ENCODE measurements around the gene HOXA4.

Gene HOXA4

DNA sequence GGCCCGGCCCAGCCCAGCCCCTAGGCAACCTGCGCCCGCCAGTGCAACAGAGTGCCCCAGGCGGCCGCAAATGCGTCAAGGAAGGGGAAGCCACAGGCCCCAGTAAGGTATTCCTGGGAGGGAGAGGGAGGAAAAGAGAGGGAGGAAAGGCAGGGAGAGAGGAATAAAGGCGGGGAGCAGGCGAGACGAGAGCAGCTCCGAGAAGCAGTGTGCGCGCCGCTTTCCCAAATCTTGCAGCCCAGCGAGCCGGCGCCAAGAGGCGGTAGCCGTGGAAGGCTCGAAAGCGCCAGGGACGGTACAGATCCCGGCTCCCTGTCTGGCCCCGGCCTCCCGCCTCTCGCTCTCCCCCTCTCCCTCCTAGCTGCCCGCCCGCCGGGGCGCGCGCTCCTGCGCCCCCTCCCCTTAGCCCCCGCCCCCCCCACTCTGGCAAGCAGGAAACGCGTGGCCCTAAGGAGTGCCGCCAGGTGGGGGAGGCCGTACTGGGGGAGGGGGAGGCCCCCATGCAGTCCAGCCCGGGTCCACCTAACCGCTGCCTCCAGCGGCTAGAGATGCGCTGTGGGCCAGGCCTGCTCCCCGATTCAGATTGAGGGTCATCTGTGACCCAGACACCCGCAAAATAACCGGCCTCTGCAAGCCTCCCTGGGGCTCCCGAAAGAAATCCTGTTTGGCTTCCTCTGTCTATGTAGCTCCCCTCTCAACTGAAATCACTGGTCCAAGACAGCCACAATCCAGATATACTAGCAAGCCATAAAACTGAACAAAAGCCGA is 39.3 kb upstream of the HOXA4 start:
- DNase-seq: no peak

- no peak for DNase-seq
These were observed 37.8 kb upstream of the HOXA4 start for GRCh38 chr7:27168265-27168947.

DNA sequence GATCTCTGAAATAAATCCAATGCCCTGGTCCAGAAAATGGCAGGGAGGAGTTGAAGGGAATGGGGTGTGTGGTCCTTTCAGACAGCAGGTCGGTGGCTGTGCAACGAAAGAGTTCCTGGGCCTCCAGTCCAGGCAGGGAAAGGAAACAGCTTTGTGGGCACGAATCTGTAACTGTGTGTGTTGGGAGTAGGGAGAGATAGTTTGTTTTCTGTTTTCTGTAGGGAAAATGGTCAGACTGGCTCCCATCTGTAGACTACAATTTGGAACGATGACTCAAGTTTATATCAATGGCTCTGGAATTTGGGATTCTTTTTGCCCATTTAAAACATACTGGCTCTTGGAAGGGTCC is 37.3 kb upstream of the HOXA4 start:
- DNase-seq: no peak

- no peak for DNase-seq
These were observed 36.3 kb upstream of the HOXA4 start for GRCh38 chr7:27166531-27167505.

DNA sequence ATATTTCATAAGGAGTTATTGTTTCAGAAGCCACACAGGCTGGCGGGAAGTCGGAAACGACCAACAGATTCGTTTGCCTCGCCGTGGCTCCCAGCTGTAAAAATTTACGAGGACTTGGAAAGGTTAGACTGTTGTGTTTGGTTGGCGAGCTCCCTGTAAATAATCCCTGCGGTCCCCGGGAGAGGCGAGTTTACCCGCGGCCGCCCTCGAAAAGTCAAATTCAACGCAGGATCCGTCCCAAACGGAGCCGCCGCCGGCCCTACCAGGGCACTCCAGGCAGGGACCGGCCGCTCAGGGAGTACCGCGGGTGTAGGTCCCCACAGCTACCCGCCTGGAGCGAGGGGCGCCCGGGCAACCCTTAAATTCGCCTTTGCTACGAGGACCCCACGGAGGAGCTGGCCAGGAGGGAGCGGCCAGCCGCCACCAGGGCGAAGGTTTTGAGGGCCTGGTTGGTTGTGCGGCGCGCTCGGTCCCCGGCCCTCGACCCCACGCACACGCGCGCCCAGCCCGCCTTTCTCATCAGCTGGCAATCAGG is 35.5 kb upstream of the HOXA4 start:
- DNase-seq: no peak

- no peak for DNase-seq
These were observed 34.8 kb upstream of the HOXA4 start, which contains the start of gene HOXA9 for GRCh38 chr7:27165089-27165995. Gene HOXA9 (minus strand): TSS chr7:27165537. CDS start chr7:27165457, 80 bp downstream.

GRCh38 chr7:27164367-27165088 is 34.0 kb upstream of the HOXA4 start:
- DNase-seq: no peak

DNA sequence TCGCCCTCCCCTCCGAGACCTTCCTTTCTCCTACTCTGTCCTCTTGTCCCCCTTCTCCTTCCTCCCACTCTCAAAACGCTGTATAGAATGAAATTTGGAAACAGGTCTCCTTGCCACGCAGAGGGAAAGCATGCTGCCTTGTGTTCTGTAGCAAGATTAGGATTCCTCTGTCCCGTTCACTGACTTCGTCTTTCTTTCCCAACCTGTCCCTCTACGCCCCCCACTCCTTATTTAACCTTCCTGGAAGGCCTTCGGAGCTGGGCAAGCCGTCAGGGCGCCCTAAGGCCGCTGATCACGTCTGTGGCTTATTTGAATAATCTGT is 33.4 kb upstream of the HOXA4 start:
- no peak for DNase-seq

DNA sequence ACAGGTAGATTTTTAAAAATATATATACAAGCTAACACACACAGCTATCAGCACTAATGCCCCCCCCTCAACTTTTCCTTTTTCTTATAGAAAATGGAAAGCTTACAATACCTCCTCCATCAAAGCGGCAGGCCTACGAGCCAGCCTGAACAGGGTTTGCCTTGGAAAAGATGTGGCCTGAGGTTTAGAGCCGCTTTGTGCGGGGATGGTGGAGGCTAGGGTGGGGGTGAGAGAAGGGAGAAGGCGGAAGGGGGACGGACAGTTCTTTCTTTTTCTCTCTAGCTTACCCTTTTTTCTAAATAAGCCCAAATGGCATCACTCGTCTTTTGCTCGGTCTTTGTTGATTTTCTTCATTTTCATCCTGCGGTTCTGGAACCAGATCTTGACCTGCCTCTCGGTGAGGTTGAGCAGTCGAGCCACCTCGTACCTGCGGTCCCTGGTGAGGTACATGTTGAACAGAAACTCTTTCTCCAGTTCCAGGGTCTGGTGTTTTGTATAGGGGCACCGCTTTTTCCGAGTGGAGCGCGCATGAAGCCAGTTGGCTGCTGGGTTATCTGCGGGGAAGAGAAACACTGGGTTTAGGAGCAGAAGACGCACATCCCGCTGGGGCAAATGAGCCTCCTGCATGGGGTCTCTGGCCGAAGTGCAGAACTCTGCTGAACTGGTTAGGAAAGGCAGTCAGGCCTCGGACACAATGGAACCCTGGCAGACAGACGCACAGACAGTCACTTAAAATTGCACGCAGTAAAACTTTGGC is 32.9 kb upstream of the HOXA4 start:
- DNase-seq: no peak

- no peak for DNase-seq
These were observed 32.2 kb upstream of the HOXA4 start for GRCh38 chr7:27162561-27163287.

GRCh38 chr7:27161721-27162560 is 31.4 kb upstream of the HOXA4 start:
- DNase-seq: no peak

DNA sequence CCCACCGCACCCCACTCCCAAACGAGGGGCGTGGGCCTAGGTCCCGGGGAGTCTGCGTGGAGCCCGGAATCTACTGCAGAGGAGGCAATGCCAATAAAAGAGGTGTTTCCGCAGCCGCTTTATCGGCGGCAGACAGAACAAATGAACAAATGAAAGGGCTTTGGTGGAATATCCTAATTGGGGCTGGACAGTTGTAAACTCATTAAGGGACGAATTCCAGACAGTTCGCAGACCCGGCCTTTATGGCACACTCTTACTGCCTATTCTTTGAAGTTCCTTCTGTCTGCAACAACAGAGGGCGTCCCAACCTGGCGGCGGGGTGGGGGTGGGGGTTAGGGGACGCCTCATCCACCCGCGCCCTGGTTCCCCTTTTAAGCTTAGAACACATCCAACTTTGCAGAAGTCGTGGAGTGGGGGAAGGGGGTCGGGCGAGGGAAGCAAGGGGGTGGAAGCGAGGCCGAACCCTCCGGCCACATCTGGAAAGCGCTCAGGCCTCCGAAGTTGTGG is 30.7 kb upstream of the HOXA4 start:
- no peak for DNase-seq

- DNase-seq: peak; percentile 85
These were observed 30.1 kb upstream of the HOXA4 start for GRCh38 chr7:27160546-27161213.

DNA sequence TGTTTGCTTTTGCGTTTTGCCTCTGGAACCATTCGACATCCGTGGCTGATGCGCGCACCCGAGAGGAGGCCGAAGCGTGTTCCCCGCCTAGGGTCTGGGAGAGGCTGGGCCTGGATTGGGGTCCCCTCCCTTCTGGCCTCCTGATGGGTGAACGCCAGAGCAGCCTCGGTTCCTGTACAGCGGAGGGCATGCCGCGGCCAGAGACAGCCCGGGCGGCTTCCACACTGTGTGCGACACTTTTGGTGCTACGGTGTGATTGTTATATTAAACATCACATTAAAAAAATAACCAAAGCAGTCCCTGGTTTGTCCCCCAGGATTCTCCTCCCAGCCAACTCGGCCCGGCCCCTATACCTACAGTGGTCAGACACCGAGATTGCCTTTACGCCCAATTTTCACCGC is 29.6 kb upstream of the HOXA4 start:
- no peak for DNase-seq

DNA sequence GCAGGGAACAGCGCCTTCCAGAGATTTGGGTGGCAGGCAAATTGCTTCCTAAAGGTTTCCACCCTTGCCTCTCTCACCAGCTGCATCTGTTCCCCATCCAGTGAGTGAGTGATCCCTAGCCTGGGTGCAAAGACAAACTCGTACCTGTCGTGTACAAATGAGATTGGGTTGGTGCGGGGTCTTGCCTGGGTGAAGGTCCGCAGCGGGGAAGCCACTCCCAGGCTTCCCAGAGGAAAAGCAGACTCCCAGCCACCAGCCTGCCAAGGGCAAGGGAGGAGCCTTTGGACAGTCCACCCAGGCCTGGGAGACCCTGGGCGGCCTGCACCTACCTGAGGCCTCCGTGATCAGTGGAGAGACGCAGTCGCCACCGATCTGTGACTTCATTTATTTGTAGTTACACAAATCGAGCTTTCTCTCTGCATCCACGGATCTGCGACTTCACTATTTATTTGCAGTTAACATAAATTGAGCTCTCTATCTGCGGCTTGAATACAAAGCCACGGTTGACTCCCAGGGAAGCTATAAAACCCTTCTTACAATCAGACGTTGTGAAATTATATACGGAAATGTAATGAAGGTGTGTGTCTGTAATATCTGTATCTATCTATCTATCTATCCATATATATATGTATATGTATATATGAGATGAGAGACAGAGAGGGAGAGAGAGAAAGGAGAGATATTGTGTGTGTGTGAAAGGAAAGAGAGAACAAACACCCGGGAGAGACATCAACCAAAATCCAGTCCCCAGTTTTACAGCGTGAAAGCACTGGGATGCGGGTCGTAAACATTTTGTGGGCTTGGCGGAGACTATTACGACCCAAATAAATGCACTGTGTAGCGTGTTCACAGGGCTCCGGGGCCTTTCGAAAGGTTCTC is 28.9 kb upstream of the HOXA4 start:
- no peak for DNase-seq

DNA sequence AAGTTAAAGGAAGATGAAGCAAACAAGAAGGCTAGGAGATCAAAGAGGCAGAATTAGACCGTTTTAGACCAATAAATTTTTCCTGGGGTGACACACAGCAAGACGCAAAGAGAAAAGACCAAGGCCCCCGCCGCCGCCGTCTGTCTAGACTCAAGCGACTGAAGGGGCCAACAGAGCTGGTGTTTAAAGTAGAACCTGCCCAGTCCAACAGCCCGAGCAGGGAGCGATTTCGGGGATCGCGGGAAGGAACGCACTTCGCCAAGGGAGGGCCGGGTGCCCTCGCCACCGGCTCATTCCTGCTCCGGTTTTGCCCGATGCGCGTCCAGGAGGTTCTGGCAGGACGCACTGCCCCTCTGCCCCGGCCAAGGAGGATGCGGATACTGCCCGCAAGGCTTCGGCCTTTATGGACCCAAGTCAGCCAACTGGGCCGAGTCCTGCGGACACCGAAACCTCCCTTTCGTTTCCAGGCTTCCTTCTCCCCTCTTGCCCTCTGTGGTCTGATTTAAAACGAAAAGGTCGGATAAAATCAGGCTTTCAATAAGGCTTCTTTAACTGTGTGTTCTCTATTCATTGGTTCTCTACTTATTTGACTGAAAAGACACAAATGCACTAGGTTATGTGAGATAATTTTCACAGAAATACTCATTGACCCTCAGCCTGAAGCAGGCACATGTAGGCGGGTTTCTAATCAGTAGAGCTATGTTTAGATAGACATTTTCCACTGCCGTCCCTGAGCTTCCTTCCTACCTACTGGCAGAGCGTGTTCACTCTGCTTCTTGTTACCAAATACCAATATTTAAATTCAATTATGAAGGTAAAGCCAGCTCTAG is 28.1 kb upstream of the HOXA4 start:
- no peak for DNase-seq

Data from CD4-positive, alpha-beta T cell treated with Interleukin-4 for 4 hours (primary cell).